HUES6 (cell line): ENCODE data around the gene IQGAP2.

ENCODE experiments used
- H3K27ac ChIP-seq: 2 replicates; pipeline ENCODE4 v1.7.0; 2013; ENCODE audit warnings: low read depth, mild to moderate bottlenecking, low read length, inconsistent platforms
- H3K27me3 ChIP-seq: 2 replicates; pipeline ENCODE4 v1.6.1; 2013; ENCODE audit warnings: low read length; ENCODE audit not compliant: control insufficient read depth, insufficient read depth
- H3K36me3 ChIP-seq: 2 replicates; pipeline ENCODE4 v1.6.1; 2013; ENCODE audit warnings: low read length; ENCODE audit not compliant: control insufficient read depth, insufficient read depth
- H3K4me1 ChIP-seq: 2 replicates; pipeline ENCODE4 v1.6.1; 2013; ENCODE audit warnings: low read length; ENCODE audit not compliant: control insufficient read depth, insufficient read depth
- H3K4me3 ChIP-seq: 2 replicates; pipeline ENCODE4 v1.5.1; 2013; ENCODE audit warnings: low read depth, low read length
- H3K9ac ChIP-seq: one replicate; pipeline ENCODE4 v1.6.1; 2013; ENCODE audit warnings: mild to moderate bottlenecking, low read length
- H3K9me3 ChIP-seq: 2 replicates; pipeline ENCODE4 v1.6.1; 2013; ENCODE audit warnings: low read depth, low read length; ENCODE audit not compliant: control insufficient read depth, insufficient read depth

IQGAP2 gene

DNA sequence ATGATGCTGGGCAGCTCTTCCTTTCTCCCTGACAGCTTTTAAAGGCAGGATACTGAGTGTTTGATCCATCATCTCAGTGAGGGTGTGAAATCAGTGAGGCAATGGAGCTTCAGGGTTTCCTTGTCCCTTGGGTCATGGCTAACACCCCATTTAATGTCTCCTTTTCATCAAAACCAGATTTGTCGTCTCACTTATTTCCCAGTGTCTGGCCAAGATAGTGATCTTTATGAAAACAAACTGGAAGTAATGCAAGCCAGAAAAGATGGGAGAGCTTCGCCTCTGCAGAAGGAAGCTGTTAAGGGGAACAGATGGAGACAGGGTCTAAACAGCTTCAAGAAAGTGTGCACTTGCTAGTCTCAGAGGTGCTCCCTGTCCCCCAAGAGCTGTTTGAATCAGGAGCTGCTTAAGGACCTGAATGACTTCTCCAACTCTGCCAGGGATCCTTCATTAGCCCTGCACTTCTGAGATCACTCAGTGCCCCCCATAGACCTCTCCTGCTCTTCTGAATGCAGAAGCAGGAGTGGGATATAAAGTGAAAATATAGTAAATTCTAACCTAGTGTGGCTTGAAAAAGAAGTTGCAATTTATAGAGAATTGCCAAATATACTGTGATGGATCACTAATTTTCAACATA, 124.0 kb downstream of the IQGAP2 start:
- no peak overlapping the region for H3K4me3 ChIP-seq
- H3K27ac ChIP-seq = no peak overlapping the region
- no peaks in the 10 kb centered on the region for H3K36me3 ChIP-seq
- peaks cover 51% of the 10 kb centered on the region for H3K4me1 ChIP-seq
- no peaks in the 10 kb centered on the region for H3K27me3 ChIP-seq
- H3K9ac ChIP-seq = no peak overlapping the region
- H3K9me3 ChIP-seq = no peaks in the 10 kb centered on the region

DNA sequence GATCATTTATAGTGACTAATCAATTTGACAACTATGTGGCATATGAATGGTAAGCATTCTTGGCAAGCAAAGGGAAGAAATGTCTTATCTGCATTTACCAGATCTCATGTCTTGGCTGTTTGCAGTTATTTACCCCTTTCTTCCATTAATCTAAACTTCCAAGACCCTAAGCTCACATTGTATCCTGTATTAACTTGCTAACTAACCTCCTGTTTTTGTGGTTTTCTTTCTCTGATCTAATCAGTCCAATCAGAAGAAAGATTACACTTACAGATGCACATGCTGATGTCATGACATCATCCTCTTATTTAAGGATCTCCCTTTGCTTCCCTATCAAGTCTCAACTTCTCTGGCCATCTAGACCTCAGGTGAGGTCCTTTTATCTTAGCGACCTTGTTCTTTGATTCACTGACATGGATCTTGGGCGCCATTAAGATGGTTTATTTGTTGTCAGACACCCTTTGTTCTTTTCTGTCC, 124.6 kb downstream of the IQGAP2 start:
- Histone ChIP-seq H3K4me1 (peaks cover 47% of the 10 kb centered on the region), H3K27ac (no peak overlapping the region), H3K9me3 (no peaks in the 10 kb centered on the region), H3K27me3 (no peaks in the 10 kb centered on the region), H3K36me3 (no peaks in the 10 kb centered on the region), H3K4me3 (no peak overlapping the region), H3K9ac (no peak overlapping the region)

- no peaks in the 10 kb centered on the region for H3K9me3 ChIP-seq
- H3K27me3 ChIP-seq = no peaks in the 10 kb centered on the region
- no peaks in the 10 kb centered on the region for H3K36me3 ChIP-seq
- H3K4me3 ChIP-seq = no peak overlapping the region
- no peak overlapping the region for H3K27ac ChIP-seq
- peaks cover 41% of the 10 kb centered on the region for H3K4me1 ChIP-seq
- no peak overlapping the region for H3K9ac ChIP-seq
Measured at GRCh38 chr5:76528547-76529331, 125.7 kb downstream of the IQGAP2 start.

DNA sequence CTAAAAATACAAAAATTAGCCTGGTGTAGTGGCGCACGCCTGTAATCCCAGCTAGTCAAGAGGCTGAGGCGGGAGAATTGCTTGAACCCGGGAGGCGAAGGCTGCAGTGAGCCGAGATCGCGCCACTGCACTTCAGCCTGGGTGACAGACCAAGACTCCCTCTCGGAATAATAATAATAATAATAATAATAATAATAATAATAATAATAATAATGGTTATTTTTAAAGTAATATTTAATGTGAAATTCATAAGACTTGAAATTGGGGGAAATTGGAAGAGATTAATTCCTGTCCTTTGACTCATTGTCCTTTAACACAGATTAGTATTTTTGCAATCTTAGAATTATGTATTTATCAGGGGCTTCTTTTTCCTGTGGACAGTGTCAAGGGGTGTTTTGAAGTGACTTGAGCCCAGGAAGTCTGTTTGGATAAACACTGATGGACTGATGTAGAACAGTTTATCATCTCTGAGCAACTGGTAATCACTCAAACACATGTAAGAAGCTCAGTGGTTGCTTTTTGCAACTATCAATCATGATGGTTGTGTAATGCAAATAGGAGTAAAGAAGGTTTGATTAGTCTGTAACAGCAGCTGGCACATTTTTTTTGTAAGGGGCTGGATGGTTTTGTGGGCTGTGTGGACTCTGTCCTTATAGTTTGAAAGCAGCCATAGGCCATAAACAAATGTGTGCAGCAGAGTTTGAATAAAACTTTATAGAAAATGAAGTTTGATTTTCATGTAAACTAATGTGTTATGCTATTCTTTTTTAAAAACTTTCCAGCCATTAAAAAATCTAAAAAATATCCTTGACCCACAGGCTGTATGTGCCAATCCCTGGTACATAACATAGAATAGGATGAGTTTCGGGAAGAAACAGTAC, 126.6 kb downstream of the IQGAP2 start:
- no peaks in the 10 kb centered on the region for H3K9me3 ChIP-seq
- no peak overlapping the region for H3K9ac ChIP-seq
- no peak overlapping the region for H3K27ac ChIP-seq
- peaks cover 32% of the 10 kb centered on the region for H3K4me1 ChIP-seq
- no peak overlapping the region for H3K4me3 ChIP-seq
- no peaks in the 10 kb centered on the region for H3K36me3 ChIP-seq
- H3K27me3 ChIP-seq = no peaks in the 10 kb centered on the region

DNA sequence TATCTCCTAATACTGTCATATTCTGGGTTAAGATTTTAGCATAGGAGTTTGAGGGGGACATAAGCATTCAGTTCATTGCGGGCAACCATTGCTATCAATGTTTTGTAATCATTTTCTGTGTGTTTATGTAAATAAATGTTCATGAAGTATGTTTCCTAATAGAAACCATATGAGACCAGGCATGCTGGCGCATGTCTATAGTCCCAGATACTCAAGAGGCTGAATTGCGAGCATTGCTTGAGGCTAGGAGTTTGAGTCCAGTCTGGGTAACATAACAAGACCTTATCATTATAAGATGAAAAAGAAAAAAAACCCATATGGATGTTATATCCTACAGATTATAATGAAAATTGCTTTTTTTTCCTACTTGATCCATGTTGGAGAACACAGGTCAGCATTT, 129.0 kb downstream of the IQGAP2 start:
- Histone ChIP-seq H3K4me3 (no peak overlapping the region), H3K36me3 (no peaks in the 10 kb centered on the region), H3K27me3 (no peaks in the 10 kb centered on the region), H3K9ac (no peak overlapping the region), H3K4me1 (peaks cover 17% of the 10 kb centered on the region), H3K27ac (no peak overlapping the region), H3K9me3 (no peaks in the 10 kb centered on the region)

- peaks cover 4% of the 10 kb centered on the region; the same call in 1 of the 2 replicates for H3K9me3 ChIP-seq
- H3K4me3 ChIP-seq = no peak overlapping the region
- H3K36me3 ChIP-seq = no peaks in the 10 kb centered on the region
- H3K27ac ChIP-seq = no peak overlapping the region
- no peak overlapping the region for H3K9ac ChIP-seq
- peaks cover 10% of the 10 kb centered on the region; the same call in 1 of the 2 replicates for H3K4me1 ChIP-seq
- no peaks in the 10 kb centered on the region for H3K27me3 ChIP-seq
Measured at GRCh38 chr5:76532973-76533372, 129.9 kb downstream of the IQGAP2 start.

DNA sequence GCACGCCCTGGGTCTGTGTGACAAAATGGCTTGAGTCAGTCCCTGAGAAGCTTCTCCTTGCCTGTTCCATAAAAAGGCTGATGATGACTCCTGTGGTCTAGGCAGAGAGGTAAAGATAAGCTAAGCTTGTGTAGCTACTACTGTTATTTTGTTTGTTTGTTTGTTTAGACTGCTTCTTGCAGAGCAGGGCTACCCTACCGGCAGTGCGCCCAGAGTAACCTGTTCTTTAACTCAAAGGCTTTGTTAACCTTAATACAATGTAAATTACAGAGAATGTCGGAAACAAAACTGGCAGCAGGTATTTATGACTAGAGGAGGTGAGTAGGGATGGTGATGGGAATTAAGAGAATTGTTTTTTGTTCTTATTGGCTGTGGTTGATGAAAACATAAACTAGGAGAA, 132.5 kb downstream of the IQGAP2 start:
- H3K4me3 ChIP-seq = no peak overlapping the region

DNA sequence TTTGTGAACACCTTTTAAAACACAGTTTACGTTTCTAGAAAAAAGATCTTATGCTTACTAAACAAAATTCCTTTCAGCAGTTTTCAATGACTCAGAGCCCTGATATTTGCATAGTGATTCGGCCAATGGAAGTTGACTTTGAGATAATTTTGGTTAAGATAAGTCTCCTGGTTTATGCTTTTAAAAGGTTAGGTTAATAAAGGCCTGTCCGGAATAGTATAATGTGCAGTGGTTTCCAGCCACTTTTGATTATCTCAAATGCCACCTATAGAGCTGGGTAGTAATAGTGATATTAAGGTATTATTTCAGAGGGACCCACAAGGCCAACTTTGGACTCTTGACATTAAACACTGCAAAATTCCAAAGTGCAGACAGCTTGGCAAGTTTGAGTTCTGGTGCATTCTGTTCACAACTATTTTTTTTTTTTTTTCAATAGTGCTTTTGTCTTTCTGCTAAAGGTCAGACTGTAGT, 134.0 kb downstream of the IQGAP2 start:
- Histone ChIP-seq H3K9me3 (peaks cover 7% of the 10 kb centered on the region; the same call in 1 of the 2 replicates), H3K4me3 (no peak overlapping the region)

More for the DNA sequence above, 132.5 kb downstream of the IQGAP2 start:
- peaks cover 8% of the 10 kb centered on the region; the same call in 1 of the 2 replicates for H3K4me1 ChIP-seq
- H3K27me3 ChIP-seq = no peaks in the 10 kb centered on the region
- H3K27ac ChIP-seq = no peak overlapping the region
- no peak overlapping the region for H3K9ac ChIP-seq
- H3K9me3 ChIP-seq = peaks cover 7% of the 10 kb centered on the region; the same call in 1 of the 2 replicates
- no peaks in the 10 kb centered on the region for H3K36me3 ChIP-seq

GRCh38 chr5:76542241-76542640, 139.2 kb downstream of the IQGAP2 start:
- Histone ChIP-seq H3K4me3 (no peak overlapping the region), H3K4me1 (peaks cover 16% of the 10 kb centered on the region), H3K36me3 (no peaks in the 10 kb centered on the region), H3K27ac (no peak overlapping the region), H3K27me3 (no peaks in the 10 kb centered on the region), H3K9ac (no peak overlapping the region), H3K9me3 (peaks cover 7% of the 10 kb centered on the region; the same call in 1 of the 2 replicates)

More for the DNA sequence above, 134.0 kb downstream of the IQGAP2 start:
- Histone ChIP-seq H3K9ac (no peak overlapping the region), H3K27me3 (no peaks in the 10 kb centered on the region), H3K4me1 (peaks cover 8% of the 10 kb centered on the region; the same call in 1 of the 2 replicates), H3K36me3 (no peaks in the 10 kb centered on the region), H3K27ac (no peak overlapping the region)

GRCh38 chr5:76542887-76543690, 140.0 kb downstream of the IQGAP2 start:
- Histone ChIP-seq H3K9me3 (0 out of 2 replicates have a peak, but pooled peaks cover 1% of the 10 kb centered on the region), H3K4me3 (no peak overlapping the region), H3K36me3 (no peaks in the 10 kb centered on the region), H3K4me1 (peaks cover 19% of the 10 kb centered on the region), H3K9ac (no peak overlapping the region), H3K27ac (no peak overlapping the region), H3K27me3 (no peaks in the 10 kb centered on the region)
